ENCODE results near the gene INAVA. TPM values are rescaled to one million over a fixed set of nuclear protein-coding genes. Genes with fewer than 3 reads are reported as not detected.
"Not testable (repeated sequence)": the region's sequence is repeated elsewhere in the genome, so short reads cannot be mapped to it uniquely, and the experiment has no call there.

Gene INAVA
- total and polyA plus RNA-seq, 2 experiments from 2014 or later, result 51.0 to 79.7 TPM

- 89% methylated on average over 4 of the region's 4 CpGs for WGBS (ENCODE audit: low lambda C conversion rate, missing lambda C conversion rate)
- peaks cover 5% of the 10 kb centered on the region for H3K79me2 ChIP-seq
- no peak for TF ChIP-seq CTCF (IDR thresholded peaks at IDR 0.05; ENCODE audit: poor library complexity)
- TF ChIP-seq EZH2 (IDR thresholded peaks at IDR 0.05; ENCODE audit: borderline replicate concordance), result no peak
- no peak for TF ChIP-seq EZH2phosphoT487 (IDR thresholded peaks at IDR 0.05; ENCODE audit: low read depth, severe bottlenecking, unreplicated experiment)
- H2AFZ ChIP-seq, result no peak overlapping the region
- no peaks in the 10 kb centered on the region for H3K36me3 ChIP-seq (replicated peaks; ENCODE audit: insufficient read depth, low read depth)
- H3K4me3 ChIP-seq, result no peak overlapping the region
- H3K9me2 ChIP-seq (replicated peaks; ENCODE audit: insufficient read depth), result no peaks in the 10 kb centered on the region
- DNase-seq (ENCODE audit: low spot score), result no peak
- H3K27ac ChIP-seq, result no peak overlapping the region
- peaks cover 2% of the 10 kb centered on the region for H4K20me1 ChIP-seq (ENCODE audit: insufficient read depth, poor library complexity, severe bottlenecking)
- H3K4me1 ChIP-seq (ENCODE audit: insufficient read depth), result peaks cover 8% of the 10 kb centered on the region
- H3K9me3 ChIP-seq (ENCODE audit: low read depth), result no peaks in the 10 kb centered on the region
- H3K27me3 ChIP-seq, result no peaks in the 10 kb centered on the region
- no peak overlapping the region for H3K4me2 ChIP-seq
These were observed 15.1 kb downstream of the INAVA start for GRCh38 chr1:200909757-200910239.

DNA sequence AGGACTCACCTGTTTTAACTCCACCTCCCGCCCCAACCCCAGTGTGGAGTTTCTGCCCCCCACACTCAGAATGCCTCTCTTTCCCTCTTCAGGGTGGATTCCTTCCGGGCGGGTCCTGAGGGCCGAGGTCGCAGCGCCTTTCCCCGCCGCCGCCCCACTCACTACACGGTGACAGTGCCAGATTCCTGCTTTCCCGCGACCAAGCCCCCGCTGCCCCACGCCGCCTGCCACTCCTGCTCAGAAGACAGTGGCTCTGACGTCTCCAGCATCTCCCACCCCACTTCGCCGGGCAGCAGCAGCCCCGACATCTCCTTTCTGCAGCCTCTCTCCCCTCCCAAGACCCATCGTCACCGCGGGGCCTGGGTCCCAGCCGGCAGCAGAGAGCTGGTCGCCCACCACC, 16.7 kb downstream of the INAVA start:
- Histone ChIP-seq H3K27ac (no peak overlapping the region), H4K20me1 (ENCODE audit: insufficient read depth, poor library complexity, severe bottlenecking) (peaks cover 2% of the 10 kb centered on the region), H3K4me3 (no peak overlapping the region), H3K9me2 (replicated peaks; ENCODE audit: insufficient read depth) (no peaks in the 10 kb centered on the region), H2AFZ (no peak overlapping the region), H3K9me3 (ENCODE audit: low read depth) (no peaks in the 10 kb centered on the region), H3K27me3 (no peaks in the 10 kb centered on the region), H3K36me3 (replicated peaks; ENCODE audit: insufficient read depth, low read depth) (no peaks in the 10 kb centered on the region), H3K4me1 (ENCODE audit: insufficient read depth) (no peaks in the 10 kb centered on the region), H3K79me2 (peaks cover 2% of the 10 kb centered on the region), H3K4me2 (no peak overlapping the region)
- DNase-seq (ENCODE audit: low spot score), result no peak
- 98% methylated on average over 21 of the region's 24 CpGs for WGBS (ENCODE audit: low lambda C conversion rate, missing lambda C conversion rate)
- TF ChIP-seq EZH2 (IDR thresholded peaks at IDR 0.05; ENCODE audit: borderline replicate concordance) (no peak), CTCF (IDR thresholded peaks at IDR 0.05; ENCODE audit: poor library complexity) (no peak), EZH2phosphoT487 (IDR thresholded peaks at IDR 0.05; ENCODE audit: low read depth, severe bottlenecking, unreplicated experiment) (no peak)

GRCh38 chr1:200911936-200912335, 17.2 kb downstream of the INAVA start:
- not testable (repeated sequence) for H3K9me2 ChIP-seq (replicated peaks; ENCODE audit: insufficient read depth); H2AFZ ChIP-seq; H3K27me3 ChIP-seq; DNase-seq (ENCODE audit: low spot score); H3K4me1 ChIP-seq (ENCODE audit: insufficient read depth); H4K20me1 ChIP-seq (ENCODE audit: insufficient read depth, poor library complexity, severe bottlenecking); H3K36me3 ChIP-seq (replicated peaks; ENCODE audit: insufficient read depth, low read depth); H3K27ac ChIP-seq; H3K4me2 ChIP-seq; H3K79me2 ChIP-seq; H3K4me3 ChIP-seq; H3K9me3 ChIP-seq (ENCODE audit: low read depth)
- 98% methylated on average over 8 of the region's 21 CpGs for WGBS (ENCODE audit: low lambda C conversion rate, missing lambda C conversion rate)

- Histone ChIP-seq H3K9me3 (ENCODE audit: low read depth) (no peaks in the 10 kb centered on the region), H3K4me2 (no peak overlapping the region), H3K4me3 (no peak overlapping the region), H3K79me2 (no peaks in the 10 kb centered on the region), H4K20me1 (ENCODE audit: insufficient read depth, poor library complexity, severe bottlenecking) (peaks cover 2% of the 10 kb centered on the region), H3K9me2 (replicated peaks; ENCODE audit: insufficient read depth) (no peaks in the 10 kb centered on the region), H3K4me1 (ENCODE audit: insufficient read depth) (no peaks in the 10 kb centered on the region), H3K27ac (no peak overlapping the region), H3K27me3 (no peaks in the 10 kb centered on the region), H3K36me3 (replicated peaks; ENCODE audit: insufficient read depth, low read depth) (no peaks in the 10 kb centered on the region), H2AFZ (no peak overlapping the region)
- no peak for TF ChIP-seq CTCF (IDR thresholded peaks at IDR 0.05; ENCODE audit: poor library complexity)
- no peak for TF ChIP-seq EZH2 (IDR thresholded peaks at IDR 0.05; ENCODE audit: borderline replicate concordance)
- no peak for TF ChIP-seq EZH2phosphoT487 (IDR thresholded peaks at IDR 0.05; ENCODE audit: low read depth, severe bottlenecking, unreplicated experiment)
- no peak for DNase-seq (ENCODE audit: low spot score)
- 94% methylated on average over 13 of the region's 13 CpGs for WGBS (ENCODE audit: low lambda C conversion rate, missing lambda C conversion rate)
These were observed 18.2 kb downstream of the INAVA start for GRCh38 chr1:200912737-200913407.
